ENCODE data around the gene PIGA.
"Not testable (repeated sequence)": the region's sequence is repeated elsewhere in the genome, so short reads cannot be mapped to it uniquely, and the experiment has no call there.

PIGA gene

GRCh38 chrX:15320297-15320696 lies 15.0 kb downstream of the PIGA start:
- Histone ChIP-seq H3K4me1 (ENCODE audit: insufficient read depth, low read length) (no peaks in the 10 kb centered on the region), H3K9me3 (ENCODE audit: insufficient read depth, low read depth, low read length) (no peaks in the 10 kb centered on the region), H3K27ac (ENCODE audit: low read depth, low read length) (no peak overlapping the region), H3K4me3 (ENCODE audit: low read length) (no peak overlapping the region), H3K27me3 (ENCODE audit: insufficient read depth, low read length) (no peaks in the 10 kb centered on the region), H3K36me3 (ENCODE audit: insufficient read depth, low read length) (peaks cover 55% of the 10 kb centered on the region), H3K9ac (ENCODE audit: low read depth, low read length) (no peak overlapping the region)
- 93% methylated on average over 4 of the region's 4 CpGs for WGBS

GRCh38 chrX:15319075-15319474 lies 16.2 kb downstream of the PIGA start:
- peaks cover 43% of the 10 kb centered on the region for H3K36me3 ChIP-seq (ENCODE audit: insufficient read depth, low read length)
- H3K9me3 ChIP-seq (ENCODE audit: insufficient read depth, low read depth, low read length), result no peaks in the 10 kb centered on the region
- H3K4me1 ChIP-seq (ENCODE audit: insufficient read depth, low read length), result no peaks in the 10 kb centered on the region
- no peak overlapping the region for H3K9ac ChIP-seq (ENCODE audit: low read depth, low read length)
- H3K27me3 ChIP-seq (ENCODE audit: insufficient read depth, low read length), result no peaks in the 10 kb centered on the region
- H3K27ac ChIP-seq (ENCODE audit: low read depth, low read length), result no peak overlapping the region
- WGBS, result 93% methylated on average over 2 of the region's 4 CpGs
- no peak overlapping the region for H3K4me3 ChIP-seq (ENCODE audit: low read length)

GRCh38 chrX:15315509-15315908 lies 19.8 kb downstream of the PIGA start, which contains the start of gene ASB11:
TSS of gene ASB11 (minus strand) at chrX:15315640. CDS start at chrX:15315605, 35 bp downstream.
- H3K9ac ChIP-seq (ENCODE audit: low read depth, low read length), result no peak within 1 kb of the TSS
- H3K4me1 ChIP-seq (ENCODE audit: insufficient read depth, low read length), result no peaks in the 10 kb centered on the region
- H3K36me3 ChIP-seq (ENCODE audit: insufficient read depth, low read length), result peaks cover 8% of the 10 kb centered on the region
- H3K4me3 ChIP-seq (ENCODE audit: low read length), result no peak within 1 kb of the TSS
- no peak within 1 kb of the TSS for H3K27ac ChIP-seq (ENCODE audit: low read depth, low read length)
- no peaks in the 10 kb centered on the region for H3K9me3 ChIP-seq (ENCODE audit: insufficient read depth, low read depth, low read length)
- no peaks in the 10 kb centered on the region for H3K27me3 ChIP-seq (ENCODE audit: insufficient read depth, low read length)
- WGBS, result 96% methylated on average over 2 of the region's 3 CpGs

- Histone ChIP-seq H3K27me3 (ENCODE audit: insufficient read depth, low read length) (no peaks in the 10 kb centered on the region), H3K9ac (ENCODE audit: low read depth, low read length) (no peak overlapping the region), H3K36me3 (ENCODE audit: insufficient read depth, low read length) (peaks cover 3% of the 10 kb centered on the region; the same call in 1 of the 2 replicates), H3K4me1 (ENCODE audit: insufficient read depth, low read length) (no peaks in the 10 kb centered on the region), H3K9me3 (ENCODE audit: insufficient read depth, low read depth, low read length) (no peaks in the 10 kb centered on the region), H3K27ac (ENCODE audit: low read depth, low read length) (no peak overlapping the region), H3K4me3 (ENCODE audit: low read length) (no peak overlapping the region)
- 83% methylated on average over 2 of the region's 2 CpGs for WGBS
These were observed 20.9 kb downstream of the PIGA start for GRCh38 chrX:15314472-15314871.

- Histone ChIP-seq H3K27ac (ENCODE audit: low read depth, low read length) (no peak overlapping the region), H3K9me3 (ENCODE audit: insufficient read depth, low read depth, low read length) (no peaks in the 10 kb centered on the region), H3K9ac (ENCODE audit: low read depth, low read length) (no peak overlapping the region), H3K36me3 (ENCODE audit: insufficient read depth, low read length) (no peaks in the 10 kb centered on the region), H3K27me3 (ENCODE audit: insufficient read depth, low read length) (no peaks in the 10 kb centered on the region), H3K4me3 (ENCODE audit: low read length) (no peak overlapping the region), H3K4me1 (ENCODE audit: insufficient read depth, low read length) (no peaks in the 10 kb centered on the region)
- WGBS, result 82% methylated on average over 3 of the region's 3 CpGs
These were observed 24.2 kb downstream of the PIGA start for GRCh38 chrX:15311119-15311518.

GRCh38 chrX:15310117-15310516 lies 25.2 kb downstream of the PIGA start:
- H3K4me3 ChIP-seq (ENCODE audit: low read length), result no peak overlapping the region
- H3K4me1 ChIP-seq (ENCODE audit: insufficient read depth, low read length), result no peaks in the 10 kb centered on the region
- H3K27me3 ChIP-seq (ENCODE audit: insufficient read depth, low read length), result no peaks in the 10 kb centered on the region
- no CpG with 5 or more reads among the region's 3 CpGs for WGBS
- no peaks in the 10 kb centered on the region for H3K9me3 ChIP-seq (ENCODE audit: insufficient read depth, low read depth, low read length)
- no peaks in the 10 kb centered on the region for H3K36me3 ChIP-seq (ENCODE audit: insufficient read depth, low read length)
- no peak overlapping the region for H3K9ac ChIP-seq (ENCODE audit: low read depth, low read length)
- H3K27ac ChIP-seq (ENCODE audit: low read depth, low read length), result no peak overlapping the region

- 86% methylated on average over 1 of the region's 3 CpGs for WGBS
- not testable (repeated sequence) for H3K27ac ChIP-seq (ENCODE audit: low read depth, low read length); H3K4me1 ChIP-seq (ENCODE audit: insufficient read depth, low read length)
These were observed 29.4 kb downstream of the PIGA start for GRCh38 chrX:15305899-15306298.

GRCh38 chrX:15301924-15302323 lies 33.4 kb downstream of the PIGA start:
- WGBS, result 85% methylated on average over 3 of the region's 4 CpGs
- no peak overlapping the region for H3K27ac ChIP-seq (ENCODE audit: low read depth, low read length)
- no peak overlapping the region for H3K4me3 ChIP-seq (ENCODE audit: low read length)
- H3K36me3 ChIP-seq (ENCODE audit: insufficient read depth, low read length), result no peaks in the 10 kb centered on the region
- no peaks in the 10 kb centered on the region for H3K27me3 ChIP-seq (ENCODE audit: insufficient read depth, low read length)
- H3K9me3 ChIP-seq (ENCODE audit: insufficient read depth, low read depth, low read length), result no peaks in the 10 kb centered on the region
- no peak overlapping the region for H3K9ac ChIP-seq (ENCODE audit: low read depth, low read length)
- H3K4me1 ChIP-seq (ENCODE audit: insufficient read depth, low read length), result no peaks in the 10 kb centered on the region

More at GRCh38 chrX:15305899-15306298, 29.4 kb downstream of the PIGA start:
- not testable (repeated sequence) for H3K36me3 ChIP-seq (ENCODE audit: insufficient read depth, low read length); H3K9me3 ChIP-seq (ENCODE audit: insufficient read depth, low read depth, low read length); H3K4me3 ChIP-seq (ENCODE audit: low read length); H3K27me3 ChIP-seq (ENCODE audit: insufficient read depth, low read length); H3K9ac ChIP-seq (ENCODE audit: low read depth, low read length)

- Histone ChIP-seq H3K27me3 (ENCODE audit: insufficient read depth, low read length) (no peaks in the 10 kb centered on the region), H3K27ac (ENCODE audit: low read depth, low read length) (no peak overlapping the region), H3K36me3 (ENCODE audit: insufficient read depth, low read length) (no peaks in the 10 kb centered on the region), H3K9ac (ENCODE audit: low read depth, low read length) (no peak overlapping the region), H3K9me3 (ENCODE audit: insufficient read depth, low read depth, low read length) (no peaks in the 10 kb centered on the region), H3K4me1 (ENCODE audit: insufficient read depth, low read length) (no peaks in the 10 kb centered on the region), H3K4me3 (ENCODE audit: low read length) (no peak overlapping the region)
- WGBS, result 72% methylated on average over 2 of the region's 4 CpGs
These were observed 35.1 kb downstream of the PIGA start for GRCh38 chrX:15299941-15300851.

GRCh38 chrX:15298780-15299179 lies 36.5 kb downstream of the PIGA start:
- Histone ChIP-seq H3K4me1 (ENCODE audit: insufficient read depth, low read length) (no peaks in the 10 kb centered on the region), H3K9ac (ENCODE audit: low read depth, low read length) (no peak overlapping the region), H3K27ac (ENCODE audit: low read depth, low read length) (no peak overlapping the region), H3K9me3 (ENCODE audit: insufficient read depth, low read depth, low read length) (no peaks in the 10 kb centered on the region), H3K36me3 (ENCODE audit: insufficient read depth, low read length) (no peaks in the 10 kb centered on the region), H3K27me3 (ENCODE audit: insufficient read depth, low read length) (no peaks in the 10 kb centered on the region), H3K4me3 (ENCODE audit: low read length) (no peak overlapping the region)
- 98% methylated on average over 2 of the region's 3 CpGs for WGBS

GRCh38 chrX:15298201-15298600 lies 37.1 kb downstream of the PIGA start:
- H3K4me3 ChIP-seq (ENCODE audit: low read length), result no peak overlapping the region
- 87% methylated on average over 2 of the region's 2 CpGs for WGBS

More at GRCh38 chrX:15298201-15298600, 37.1 kb downstream of the PIGA start:
- no peaks in the 10 kb centered on the region for H3K4me1 ChIP-seq (ENCODE audit: insufficient read depth, low read length)
- H3K36me3 ChIP-seq (ENCODE audit: insufficient read depth, low read length), result no peaks in the 10 kb centered on the region
- no peaks in the 10 kb centered on the region for H3K9me3 ChIP-seq (ENCODE audit: insufficient read depth, low read depth, low read length)
- H3K9ac ChIP-seq (ENCODE audit: low read depth, low read length), result no peak overlapping the region
- H3K27me3 ChIP-seq (ENCODE audit: insufficient read depth, low read length), result no peaks in the 10 kb centered on the region
- no peak overlapping the region for H3K27ac ChIP-seq (ENCODE audit: low read depth, low read length)

Measured in HUES64 (cell line).